ENCODE results near the gene KLK2.

- TF ChIP-seq CTCF (IDR thresholded peaks at IDR 0.05; ENCODE audit: poor library complexity, severe bottlenecking) (no peak), EZH2 (IDR thresholded peaks at IDR 0.05; ENCODE audit: borderline replicate concordance, insufficient read depth, low read length, poor library complexity, severe bottlenecking) (no peak), MXI1 (conservative IDR thresholded peaks at IDR 0.05; ENCODE audit: poor library complexity, severe bottlenecking) (no peak), EP300 (conservative IDR thresholded peaks at IDR 0.05; ENCODE audit: poor library complexity, severe bottlenecking) (no peak), RAD21 (conservative IDR thresholded peaks at IDR 0.05) (no peak), POLR2AphosphoS5 (IDR thresholded peaks at IDR 0.05) (no peak), TAF1 (IDR thresholded peaks at IDR 0.05; ENCODE audit: low read depth) (no peak), REST (IDR thresholded peaks at IDR 0.05; ENCODE audit: borderline replicate concordance) (no peak)
Measured at GRCh38 chr19:50878851-50879250, 5.6 kb downstream of the KLK2 start.

Measured in neural cell (in vitro differentiated cells).